NCI-H1694 (cell line): Measurements from ENCODE around the gene AP1G2.
A peak's percentile ranks its signal among the peaks of the same experiment; 100 is the strongest.
"Not testable (repeated sequence)": the region's sequence is repeated elsewhere in the genome, so short reads cannot be mapped to it uniquely, and the experiment has no call there.

Experiments
- DNase-seq: peaks from one replicate; lab custom pipeline; 2025; lab: John Stamatoyannopoulos, UW

The AP1G2 gene

GRCh38 chr14:23538050-23538718, 29.4 kb downstream of the AP1G2 start:
- DNase-seq = no peak

- no peak for DNase-seq
Observed at GRCh38 chr14:23537351-23538049, 30.1 kb downstream of the AP1G2 start.

GRCh38 chr14:23536906-23537305, 30.7 kb downstream of the AP1G2 start:
- DNase-seq = not testable (repeated sequence)

- no peak for DNase-seq
Observed at GRCh38 chr14:23536494-23536893, 31.1 kb downstream of the AP1G2 start.

- no peak for DNase-seq
Observed at GRCh38 chr14:23535943-23536342, 31.6 kb downstream of the AP1G2 start.

- DNase-seq = no peak
Observed at GRCh38 chr14:23533652-23534435, 33.7 kb downstream of the AP1G2 start.

- DNase-seq = no peak
Observed at GRCh38 chr14:23532658-23533057, 34.9 kb downstream of the AP1G2 start.

- no peak for DNase-seq
Observed at GRCh38 chr14:23531391-23531790, 36.2 kb downstream of the AP1G2 start.

- DNase-seq = no peak
Observed at GRCh38 chr14:23530375-23531055, 37.1 kb downstream of the AP1G2 start.

- no peak for DNase-seq
Observed at GRCh38 chr14:23529016-23529415, 38.6 kb downstream of the AP1G2 start.

GRCh38 chr14:23528555-23528954, 39.0 kb downstream of the AP1G2 start:
- no peak for DNase-seq

- no peak for DNase-seq
Observed at GRCh38 chr14:23525611-23526010, 42.0 kb downstream of the AP1G2 start.

GRCh38 chr14:23524954-23525353, 42.6 kb downstream of the AP1G2 start:
- no peak for DNase-seq

- DNase-seq = no peak
Observed at GRCh38 chr14:23523229-23524016, 44.2 kb downstream of the AP1G2 start.

- DNase-seq = no peak
Observed at GRCh38 chr14:23522643-23523198, 44.9 kb downstream of the AP1G2 start.

- no peak for DNase-seq
Observed at GRCh38 chr14:23521785-23522640, 45.6 kb downstream of the AP1G2 start.

- no peak for DNase-seq
Observed at GRCh38 chr14:23520899-23521533, 46.6 kb downstream of the AP1G2 start.

- no peak for DNase-seq
Observed at GRCh38 chr14:23518709-23519108, 48.9 kb downstream of the AP1G2 start.

GRCh38 chr14:23517650-23518326, 49.8 kb downstream of the AP1G2 start:
- peak; percentile 47 for DNase-seq
